Natural killer cell (primary cell): Measurements from ENCODE around the gene CAMSAP1. TPM values are rescaled to one million over a fixed set of nuclear protein-coding genes. Genes with fewer than 3 reads are reported as not detected.

Experiments used
- ATAC-seq, 3 donors: fragments of 150-1000 bp in 2 of 3; fragments of 200-7000 bp in 1 of 3; cut with Tn5 transposase; 1 replicate in 1 of 3; 2 replicates in 2 of 3; pipeline ENCODE4 v1.10.0; 2021; ENCODE audit warnings: mild to moderate bottlenecking in 2 of 3, moderate library complexity in 2 of 3
- DNase-seq, 2 donors: peaks; one replicate each; pipeline versions ENCODE4 v3.0.0 to v3.0.0-alpha.2; 2013 to 2021; ENCODE audit warnings: mixed read lengths in 1 of 2
- H3K27ac ChIP-seq: one replicate; pipeline ENCODE4 v1.5.1; 2013; ENCODE audit warnings: mild to moderate bottlenecking, low read length
- H3K27me3 ChIP-seq: one replicate; pipeline ENCODE4 v1.6.1; 2013; ENCODE audit warnings: low read length; ENCODE audit not compliant: control insufficient read depth, insufficient read depth
- H3K36me3 ChIP-seq: one replicate; pipeline ENCODE4 v1.6.1; 2013; ENCODE audit warnings: low read length; ENCODE audit not compliant: control insufficient read depth, insufficient read depth
- H3K4me1 ChIP-seq: one replicate; pipeline ENCODE4 v1.6.1; 2013; ENCODE audit warnings: low read length; ENCODE audit not compliant: control insufficient read depth, insufficient read depth
- H3K4me3 ChIP-seq: one replicate; pipeline ENCODE4 v1.5.1; 2013; ENCODE audit warnings: low read length
- H3K9me3 ChIP-seq: one replicate; pipeline ENCODE4 v1.6.1; 2013; ENCODE audit warnings: low read length; ENCODE audit not compliant: control insufficient read depth, insufficient read depth
- H3K27ac Mint-ChIP-seq, 2 donors: one replicate each; pipeline ENCODE4 v1.8.0; 2022; ENCODE audit warnings: mild to moderate bottlenecking in 2 of 2, mixed read lengths in 2 of 2, moderate library complexity in 1 of 2
- H3K27me3 Mint-ChIP-seq, 2 donors: one replicate each; pipeline ENCODE4 v1.8.0; 2022; ENCODE audit warnings: low read depth in 2 of 2, mixed read lengths in 2 of 2
- H3K36me3 Mint-ChIP-seq: one replicate; pipeline ENCODE4 v1.8.0; 2022; ENCODE audit warnings: mixed read lengths
- H3K4me1 Mint-ChIP-seq, 2 donors: one replicate each; pipeline ENCODE4 v1.8.0; 2022; ENCODE audit warnings: mixed read lengths in 2 of 2
- H3K4me3 Mint-ChIP-seq: one replicate; pipeline ENCODE4 v1.8.0; 2022; ENCODE audit warnings: mild to moderate bottlenecking, moderate library complexity, mixed read lengths
- H3K9me3 Mint-ChIP-seq, 2 donors: one replicate each; pipeline ENCODE4 v1.8.0; 2022; ENCODE audit warnings: mixed read lengths in 2 of 2
- CTCF ChIP-seq: fragments of 200-600 bp; IDR thresholded peaks from one replicate; pipeline ENCODE4 v1.8.0; 2022; ENCODE audit warnings: antibody characterized with exemption
- WGBS: methylation state at CpG from one replicate; pipeline ENCODE4 v1.1.7; 2013; ENCODE audit warnings: missing lambda C conversion rate; ENCODE audit not compliant: insufficient coverage; 5-methylcytosine and 5-hydroxymethylcytosine counted together
- intact Hi-C: fragments of 100-400 bp; cut with micrococcal nuclease; formaldehyde crosslinking; loops from one replicate; pipeline ENCODE4 v1.14.2; 2022
- total RNA-seq, 4 donors: library from RNA; stranded (reverse); fragments of 120-200 nt in 1 of 4; gene quantifications; one replicate each; pipeline versions ENCODE4 v1.2.3 to v1.2.4, GENCODE V29; 2013 to 2022

The CAMSAP1 gene
- total RNA-seq, 3 donors from 2014 or later (not counting 1 experiment from before 2014, with no cell fraction given), result 25.9 to 33.5 (median 28.1) TPM

GRCh38 chr9:135880438-135880837 is 26.9 kb downstream of the CAMSAP1 start:
- intact Hi-C loops, result no loop called here
- H3K9me3 Mint-ChIP-seq, result no peaks in the 10 kb centered on the region
- no peaks in the 10 kb centered on the region for H3K36me3 Mint-ChIP-seq
- H3K4me1 Mint-ChIP-seq, result peaks cover 28 to 40% of the 10 kb centered on the region in 2 donors
- H3K4me3 Mint-ChIP-seq, result no peak overlapping the region
- H3K9me3 ChIP-seq, result no peaks in the 10 kb centered on the region
- no peak overlapping the region for H3K27ac ChIP-seq
- WGBS, result 97% methylated on average over 11 of the region's 12 CpGs
- H3K27me3 ChIP-seq, result no peaks in the 10 kb centered on the region
- H3K36me3 ChIP-seq, result peaks cover 6% of the 10 kb centered on the region
- peaks cover 3% of the 10 kb centered on the region for H3K4me1 ChIP-seq
- no peak overlapping the region for H3K27ac Mint-ChIP-seq
- H3K4me3 ChIP-seq, result no peak overlapping the region
- DNase-seq, result no peak
- ATAC-seq, result no peak
- H3K27me3 Mint-ChIP-seq, result no peaks in the 10 kb centered on the region
- TF ChIP-seq CTCF, result no peak

GRCh38 chr9:135879619-135880018 is 27.7 kb downstream of the CAMSAP1 start:
- Histone ChIP-seq H3K4me3 (no peak overlapping the region), H3K4me1 (no peaks in the 10 kb centered on the region), H3K27ac (no peak overlapping the region), H3K36me3 (peaks cover 6% of the 10 kb centered on the region), H3K27me3 (no peaks in the 10 kb centered on the region), H3K9me3 (no peaks in the 10 kb centered on the region)
- intact Hi-C loops, result no loop called here
- ATAC-seq (no peak), DNase-seq (no peak)
- Mint-ChIP-seq H3K4me1 (peaks cover 24 to 38% of the 10 kb centered on the region in 2 donors), H3K9me3 (no peaks in the 10 kb centered on the region), H3K4me3 (no peak overlapping the region), H3K27ac (peak overlapping the region in 1 of 2 donors; percentile 56), H3K27me3 (no peaks in the 10 kb centered on the region), H3K36me3 (no peaks in the 10 kb centered on the region)
- 94% methylated on average over 8 of the region's 8 CpGs for WGBS
- no peak for TF ChIP-seq CTCF

- Histone ChIP-seq H3K4me1 (no peaks in the 10 kb centered on the region), H3K27me3 (no peaks in the 10 kb centered on the region), H3K4me3 (no peak overlapping the region), H3K27ac (no peak overlapping the region), H3K9me3 (no peaks in the 10 kb centered on the region), H3K36me3 (peaks cover 6% of the 10 kb centered on the region)
- WGBS, result 93% methylated on average over 2 of the region's 2 CpGs
- Mint-ChIP-seq H3K27me3 (no peaks in the 10 kb centered on the region), H3K4me1 (peaks cover 21 to 35% of the 10 kb centered on the region in 2 donors), H3K36me3 (no peaks in the 10 kb centered on the region), H3K9me3 (no peaks in the 10 kb centered on the region), H3K27ac (peak overlapping the region in 1 of 2 donors; percentile 56), H3K4me3 (no peak overlapping the region)
- TF ChIP-seq CTCF, result no peak
- ATAC-seq (no peak), DNase-seq (no peak)
- intact Hi-C loops, result no loop called here
Measured at GRCh38 chr9:135879237-135879601, 28.1 kb downstream of the CAMSAP1 start.

GRCh38 chr9:135878528-135879236 is 28.7 kb downstream of the CAMSAP1 start:
- Histone ChIP-seq H3K36me3 (peaks cover 6% of the 10 kb centered on the region), H3K27ac (no peak overlapping the region), H3K27me3 (no peaks in the 10 kb centered on the region), H3K4me1 (no peaks in the 10 kb centered on the region), H3K9me3 (no peaks in the 10 kb centered on the region), H3K4me3 (no peak overlapping the region)
- Mint-ChIP-seq H3K36me3 (no peaks in the 10 kb centered on the region), H3K27me3 (no peaks in the 10 kb centered on the region), H3K27ac (no peak overlapping the region), H3K4me1 (peaks cover 16 to 29% of the 10 kb centered on the region in 2 donors), H3K9me3 (no peaks in the 10 kb centered on the region), H3K4me3 (no peak overlapping the region)
- no peak for DNase-seq
- ATAC-seq, result no peak
- no peak for TF ChIP-seq CTCF
- 92% methylated on average over 16 of the region's 18 CpGs for WGBS
- intact Hi-C loops, result no loop called here
